ENCODE measurements around the gene PTPRC. TPM values are rescaled to one million over a fixed set of nuclear protein-coding genes. Genes with fewer than 3 reads are reported as not detected.
"Not testable (repeated sequence)": the region's sequence is repeated elsewhere in the genome, so short reads cannot be mapped to it uniquely, and the experiment has no call there.

Gene PTPRC
- total RNA-seq, 1 donor from 2014 or later: not detected

DNA sequence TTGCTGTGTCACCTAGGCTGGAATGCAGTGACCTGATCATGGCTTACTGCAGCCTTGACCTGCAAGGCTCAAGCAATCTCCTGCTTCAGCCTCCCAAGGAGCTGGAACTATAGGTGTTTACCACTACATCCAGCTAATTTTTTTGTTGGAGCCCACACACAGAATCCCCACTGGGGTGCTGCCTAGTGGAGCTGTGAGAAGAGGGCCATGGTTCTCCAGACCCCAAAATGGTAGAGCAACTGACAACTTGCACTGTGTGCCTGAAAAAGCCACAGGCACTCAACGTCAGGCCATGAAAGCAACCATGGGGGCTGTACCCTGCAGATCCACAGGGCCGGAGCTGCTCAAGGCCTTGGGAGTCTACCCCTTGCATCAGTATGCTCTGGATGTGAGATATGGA lies 39.1 kb upstream of the PTPRC start:
- Mint-ChIP-seq H3K27me3 (ENCODE audit: low read depth) (no peaks in the 10 kb centered on the region), H3K36me3 (ENCODE audit: low read depth) (no peaks in the 10 kb centered on the region), H3K9me3 (peaks cover 8% of the 10 kb centered on the region), H3K4me3 (no peak overlapping the region), H3K4me1 (no peaks in the 10 kb centered on the region), H3K27ac (ENCODE audit: unreplicated experiment) (no peak overlapping the region)
- DNase-seq (ENCODE audit: low read depth, low spot score): no peak
- TF ChIP-seq, protein P1, sequence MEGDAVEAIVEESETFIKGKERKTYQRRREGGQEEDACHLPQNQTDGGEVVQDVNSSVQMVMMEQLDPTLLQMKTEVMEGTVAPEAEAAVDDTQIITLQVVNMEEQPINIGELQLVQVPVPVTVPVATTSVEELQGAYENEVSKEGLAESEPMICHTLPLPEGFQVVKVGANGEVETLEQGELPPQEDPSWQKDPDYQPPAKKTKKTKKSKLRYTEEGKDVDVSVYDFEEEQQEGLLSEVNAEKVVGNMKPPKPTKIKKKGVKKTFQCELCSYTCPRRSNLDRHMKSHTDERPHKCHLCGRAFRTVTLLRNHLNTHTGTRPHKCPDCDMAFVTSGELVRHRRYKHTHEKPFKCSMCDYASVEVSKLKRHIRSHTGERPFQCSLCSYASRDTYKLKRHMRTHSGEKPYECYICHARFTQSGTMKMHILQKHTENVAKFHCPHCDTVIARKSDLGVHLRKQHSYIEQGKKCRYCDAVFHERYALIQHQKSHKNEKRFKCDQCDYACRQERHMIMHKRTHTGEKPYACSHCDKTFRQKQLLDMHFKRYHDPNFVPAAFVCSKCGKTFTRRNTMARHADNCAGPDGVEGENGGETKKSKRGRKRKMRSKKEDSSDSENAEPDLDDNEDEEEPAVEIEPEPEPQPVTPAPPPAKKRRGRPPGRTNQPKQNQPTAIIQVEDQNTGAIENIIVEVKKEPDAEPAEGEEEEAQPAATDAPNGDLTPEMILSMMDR (conservative IDR thresholded peaks at IDR 0.05): no peak

DNA sequence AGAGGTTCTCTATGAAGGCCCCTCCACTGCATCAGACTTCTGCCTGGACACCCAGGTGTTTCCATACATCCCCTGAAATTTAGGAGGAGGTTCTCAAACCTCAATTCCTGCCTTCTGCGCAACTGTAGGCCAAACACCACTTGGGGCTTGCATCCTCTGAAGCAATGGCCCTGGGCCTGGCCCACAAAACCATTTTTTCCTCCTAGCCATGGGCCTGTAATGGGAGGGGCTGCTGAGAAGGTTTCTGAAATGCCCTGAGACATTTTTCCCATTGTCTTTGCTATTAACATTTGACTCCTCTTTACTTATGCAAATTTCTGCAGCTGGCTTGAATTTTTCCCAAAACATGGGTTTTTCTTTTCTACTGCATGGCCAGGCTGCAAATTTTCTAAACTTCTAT lies 37.9 kb upstream of the PTPRC start:
- no peak overlapping the region for H3K4me3 Mint-ChIP-seq
- H3K9me3 Mint-ChIP-seq: peaks cover 8% of the 10 kb centered on the region
- H3K4me1 Mint-ChIP-seq: peaks cover 10% of the 10 kb centered on the region
- no peaks in the 10 kb centered on the region for H3K27me3 Mint-ChIP-seq (ENCODE audit: low read depth)
- no peak overlapping the region for H3K27ac Mint-ChIP-seq (ENCODE audit: unreplicated experiment)
- TF ChIP-seq, protein P1 (conservative IDR thresholded peaks at IDR 0.05): no peak
- no peak for DNase-seq (ENCODE audit: low read depth, low spot score)
- no peaks in the 10 kb centered on the region for H3K36me3 Mint-ChIP-seq (ENCODE audit: low read depth)

DNA sequence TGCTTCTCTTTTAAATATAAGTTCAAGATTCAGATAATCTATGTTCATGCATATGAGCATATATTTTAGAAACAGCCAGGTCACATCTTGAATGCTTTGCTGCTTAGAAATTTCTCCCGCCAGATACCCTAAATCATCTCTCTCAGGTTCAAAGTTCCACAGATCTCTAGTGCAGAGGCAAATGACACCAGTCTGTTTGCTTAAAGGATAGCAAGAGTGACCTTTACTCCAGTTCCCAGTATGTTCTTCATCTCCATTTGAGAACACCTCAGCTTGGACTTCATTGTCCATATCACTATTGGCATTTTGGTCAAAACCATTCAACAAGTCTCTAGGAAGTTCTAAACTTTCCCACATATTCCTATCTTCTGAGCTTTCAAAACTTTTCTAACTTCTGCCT lies 37.5 kb upstream of the PTPRC start:
- H3K27ac Mint-ChIP-seq (ENCODE audit: unreplicated experiment); H3K9me3 Mint-ChIP-seq: not testable (repeated sequence)

DNA sequence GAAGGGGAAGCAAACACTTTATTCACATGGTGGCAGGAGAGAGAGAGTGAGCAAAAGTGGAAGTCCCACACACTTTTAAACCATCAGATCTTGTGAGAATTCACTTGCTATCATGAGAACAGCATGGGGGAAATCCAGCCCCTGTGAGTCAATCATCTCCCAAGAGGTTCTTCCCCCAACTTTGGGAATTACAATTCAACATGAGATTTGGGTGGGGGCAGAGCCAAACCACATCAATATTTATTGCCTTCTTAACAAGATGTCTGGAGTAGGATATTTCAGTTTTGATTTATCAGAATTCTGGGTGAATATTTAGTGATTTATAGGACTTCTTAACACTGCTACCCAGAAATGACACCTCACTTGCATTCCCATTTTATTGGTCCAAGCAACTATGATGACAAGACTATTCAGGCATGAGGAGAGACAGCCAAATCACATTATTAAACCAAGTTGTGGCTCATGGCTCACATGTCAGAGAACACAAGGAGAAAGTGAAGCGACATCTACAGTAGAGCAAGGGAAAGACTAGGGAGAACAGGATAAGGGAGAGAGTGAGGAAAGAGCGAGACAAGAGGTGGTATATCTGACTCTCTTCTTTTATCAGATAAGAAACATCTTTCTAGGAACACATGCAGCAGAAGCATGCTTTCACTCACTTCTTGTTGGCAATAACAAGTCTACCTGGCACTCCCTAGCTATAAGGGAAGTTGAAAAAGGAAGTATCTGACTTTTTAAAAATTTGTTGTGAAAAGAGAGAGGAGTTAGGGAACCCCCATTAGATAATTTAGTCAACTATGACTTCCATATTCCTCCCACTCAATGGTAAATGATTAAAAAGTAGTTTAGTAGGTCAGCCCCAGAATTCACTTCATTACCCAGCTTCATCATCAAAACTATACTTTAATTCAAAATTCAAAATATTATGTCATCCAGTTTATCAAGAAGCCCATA lies 36.6 kb upstream of the PTPRC start:
- Mint-ChIP-seq H3K9me3 (peaks cover 4% of the 10 kb centered on the region), H3K27me3 (ENCODE audit: low read depth) (no peaks in the 10 kb centered on the region), H3K4me1 (peaks cover 21% of the 10 kb centered on the region), H3K27ac (ENCODE audit: unreplicated experiment) (no peak overlapping the region), H3K36me3 (ENCODE audit: low read depth) (no peaks in the 10 kb centered on the region), H3K4me3 (no peak overlapping the region)
- DNase-seq (ENCODE audit: low read depth, low spot score): no peak
- TF ChIP-seq, protein P1 (conservative IDR thresholded peaks at IDR 0.05): no peak

More for the DNA sequence above, 37.5 kb upstream of the PTPRC start:
- not testable (repeated sequence) for H3K27me3 Mint-ChIP-seq (ENCODE audit: low read depth); H3K4me3 Mint-ChIP-seq; DNase-seq (ENCODE audit: low read depth, low spot score); H3K36me3 Mint-ChIP-seq (ENCODE audit: low read depth)
- peaks cover 14% of the 10 kb centered on the region for H3K4me1 Mint-ChIP-seq

DNA sequence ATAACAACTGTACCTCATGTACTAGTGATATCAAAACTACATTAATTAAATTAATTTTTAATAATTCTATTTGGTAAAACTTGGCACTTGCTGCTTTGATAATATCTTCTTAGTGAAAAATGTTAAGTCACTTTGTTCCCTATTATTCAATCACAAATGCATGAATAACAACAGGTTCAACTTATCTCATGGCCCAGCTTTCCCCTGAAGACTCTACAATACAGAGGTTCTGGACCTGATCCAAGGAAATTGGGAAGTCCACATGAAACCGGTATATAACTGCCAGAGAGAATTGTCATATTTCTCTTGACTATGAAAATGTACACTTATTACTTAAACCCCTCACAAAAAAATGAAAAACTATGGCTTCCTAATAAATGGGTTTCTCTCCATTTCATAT lies 33.9 kb upstream of the PTPRC start:
- TF ChIP-seq, protein P1 (conservative IDR thresholded peaks at IDR 0.05): no peak
- Mint-ChIP-seq H3K4me3 (no peak overlapping the region), H3K27ac (ENCODE audit: unreplicated experiment) (no peak overlapping the region), H3K9me3 (peaks cover 4% of the 10 kb centered on the region), H3K4me1 (peaks cover 21% of the 10 kb centered on the region), H3K36me3 (ENCODE audit: low read depth) (no peaks in the 10 kb centered on the region), H3K27me3 (ENCODE audit: low read depth) (no peaks in the 10 kb centered on the region)
- DNase-seq (ENCODE audit: low read depth, low spot score): no peak

DNA sequence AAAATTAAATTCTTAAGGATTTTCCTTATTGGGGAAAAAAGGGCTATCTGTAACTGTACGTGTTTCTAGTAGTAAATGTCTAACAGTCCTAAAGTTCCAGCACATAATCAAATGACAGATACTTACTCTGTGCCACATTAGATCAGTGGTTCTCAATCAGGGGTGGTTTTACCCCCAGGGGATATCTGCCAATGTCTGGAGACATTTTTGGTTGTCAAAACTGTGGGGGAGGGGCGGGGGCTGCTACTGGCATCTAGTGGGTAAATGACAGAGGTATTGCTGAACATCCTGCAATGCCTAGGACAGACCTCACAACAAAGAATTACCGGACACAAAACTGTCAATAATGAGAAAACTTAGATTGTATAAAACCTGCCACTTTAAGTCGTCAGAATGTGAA lies 33.4 kb upstream of the PTPRC start:
- Mint-ChIP-seq H3K4me3 (peak overlapping the region; percentile 39), H3K27me3 (ENCODE audit: low read depth) (no peaks in the 10 kb centered on the region), H3K9me3 (peaks cover 4% of the 10 kb centered on the region), H3K36me3 (ENCODE audit: low read depth) (no peaks in the 10 kb centered on the region), H3K4me1 (peaks cover 21% of the 10 kb centered on the region), H3K27ac (ENCODE audit: unreplicated experiment) (no peak overlapping the region)
- TF ChIP-seq, protein P1 (conservative IDR thresholded peaks at IDR 0.05): no peak
- peak; percentile 5 for DNase-seq (ENCODE audit: low read depth, low spot score)
